ENCODE measurements around the gene CSRNP2.
"Not testable (repeated sequence)": the region's sequence is repeated elsewhere in the genome, so short reads cannot be mapped to it uniquely, and the experiment has no call there.

Gene CSRNP2

GRCh38 chr12:51025836-51026638 is 57.4 kb downstream of the CSRNP2 start, which contains the start of gene SLC11A2:
SLC11A2 (minus strand) TSS chr12:51026384; CDS start chr12:51010728, 15,656 bp downstream.
- DNase-seq = peak; percentile 93

GRCh38 chr12:51025338-51025835 is 58.0 kb downstream of the CSRNP2 start:
- DNase-seq = no peak

- no peak for DNase-seq
Measured at GRCh38 chr12:51023625-51024382, 59.6 kb downstream of the CSRNP2 start.

GRCh38 chr12:51021694-51022093 is 61.7 kb downstream of the CSRNP2 start:
- DNase-seq = no peak

GRCh38 chr12:51020448-51021182 is 62.8 kb downstream of the CSRNP2 start:
- DNase-seq = peak; percentile 11

GRCh38 chr12:51019927-51020326 is 63.5 kb downstream of the CSRNP2 start:
- DNase-seq = no peak

GRCh38 chr12:51018956-51019355 is 64.4 kb downstream of the CSRNP2 start:
- DNase-seq = no peak

- no peak for DNase-seq
Measured at GRCh38 chr12:51017452-51017851, 65.9 kb downstream of the CSRNP2 start.

- not testable (repeated sequence) for DNase-seq
Measured at GRCh38 chr12:51014467-51014866, 68.9 kb downstream of the CSRNP2 start.

GRCh38 chr12:51013441-51013840 is 70.0 kb downstream of the CSRNP2 start:
- DNase-seq = no peak

GRCh38 chr12:51012570-51013236 is 70.7 kb downstream of the CSRNP2 start:
- DNase-seq = no peak

- no peak for DNase-seq
Measured at GRCh38 chr12:51011955-51012354, 71.4 kb downstream of the CSRNP2 start.
